Measurements from ENCODE around the gene CC2D2B.
"Not testable (repeated sequence)": the region's sequence is repeated elsewhere in the genome, so short reads cannot be mapped to it uniquely, and the experiment has no call there.

CC2D2B gene

DNA sequence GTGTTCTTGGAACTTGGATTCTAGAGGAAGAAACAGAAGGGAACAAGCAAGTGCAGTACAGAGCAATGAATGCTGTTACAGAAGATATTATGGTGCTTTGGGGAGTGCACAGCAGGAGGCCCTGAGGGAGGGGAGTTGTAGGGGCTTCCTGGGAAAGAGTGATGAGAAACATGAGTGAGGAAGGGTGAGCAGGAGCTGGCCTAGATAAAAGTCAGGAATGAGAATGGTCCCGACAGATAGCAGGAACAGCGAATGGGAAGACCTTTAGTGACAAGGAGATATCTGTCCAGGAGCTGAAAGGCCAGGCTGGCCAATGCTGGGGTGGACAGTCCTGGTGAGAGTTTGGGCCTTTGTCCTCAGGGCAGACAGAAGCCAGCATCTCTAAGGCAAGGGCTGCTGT is 115.0 kb downstream of the CC2D2B start:
- no peak for DNase-seq

DNA sequence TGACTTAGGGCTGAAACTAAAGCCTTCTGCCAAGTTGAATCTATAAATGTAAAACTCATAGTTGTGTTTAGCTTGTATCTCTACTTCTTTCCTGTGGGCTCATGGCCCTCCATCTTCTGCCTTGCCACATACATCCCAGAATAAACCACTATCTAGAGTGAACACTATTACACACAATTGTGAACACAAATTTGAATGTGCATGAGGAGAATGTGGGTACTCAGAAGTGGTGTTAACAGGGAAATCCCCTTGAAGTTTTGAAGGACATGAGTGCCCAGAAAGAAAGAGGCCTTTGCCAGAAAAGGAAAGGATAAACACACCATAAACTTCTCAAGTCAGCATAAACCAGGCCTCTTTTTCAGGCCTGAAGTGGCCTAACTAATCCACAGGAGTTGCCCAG is 115.4 kb downstream of the CC2D2B start:
- no peak for DNase-seq

DNA sequence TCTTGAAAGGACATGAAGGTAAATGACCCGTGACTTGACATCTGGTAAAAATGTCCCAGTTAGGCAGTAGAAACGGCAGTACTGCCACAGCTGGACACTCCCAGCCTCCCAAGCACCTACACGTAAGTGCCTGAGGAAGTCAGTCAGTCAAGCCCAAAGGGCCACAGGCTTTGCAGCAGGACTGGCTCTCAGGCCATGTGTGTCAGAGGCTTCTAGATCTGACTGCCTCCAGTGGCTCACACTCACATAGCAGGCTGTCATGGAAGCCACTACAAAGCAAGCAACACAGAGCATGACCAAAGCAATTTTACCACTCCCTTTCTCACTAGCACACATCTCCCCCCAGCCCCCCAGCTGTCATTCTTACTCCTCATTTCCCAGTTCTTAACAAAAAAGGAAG is 117.8 kb downstream of the CC2D2B start:
- peak; percentile 2 for DNase-seq

DNA sequence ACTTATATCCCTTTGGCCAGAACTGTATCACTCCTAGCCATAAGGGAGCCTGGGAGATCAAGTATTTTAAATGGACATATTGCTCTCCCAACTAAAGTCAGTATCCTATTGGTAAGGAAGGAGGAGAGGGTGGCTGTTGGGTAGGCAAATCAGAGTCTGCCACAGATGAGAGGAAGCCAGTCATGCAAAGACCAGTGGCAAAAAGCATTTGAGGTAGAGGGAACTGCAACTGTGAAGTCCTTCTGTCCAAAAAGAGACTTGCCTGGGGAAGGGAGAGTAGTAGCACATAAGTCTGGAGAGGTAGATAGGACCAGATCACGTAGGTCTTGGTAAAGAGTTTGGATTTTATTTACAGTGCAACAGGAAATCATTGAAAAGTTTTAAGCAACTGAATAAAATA is 126.8 kb downstream of the CC2D2B start:
- no peak for DNase-seq

DNA sequence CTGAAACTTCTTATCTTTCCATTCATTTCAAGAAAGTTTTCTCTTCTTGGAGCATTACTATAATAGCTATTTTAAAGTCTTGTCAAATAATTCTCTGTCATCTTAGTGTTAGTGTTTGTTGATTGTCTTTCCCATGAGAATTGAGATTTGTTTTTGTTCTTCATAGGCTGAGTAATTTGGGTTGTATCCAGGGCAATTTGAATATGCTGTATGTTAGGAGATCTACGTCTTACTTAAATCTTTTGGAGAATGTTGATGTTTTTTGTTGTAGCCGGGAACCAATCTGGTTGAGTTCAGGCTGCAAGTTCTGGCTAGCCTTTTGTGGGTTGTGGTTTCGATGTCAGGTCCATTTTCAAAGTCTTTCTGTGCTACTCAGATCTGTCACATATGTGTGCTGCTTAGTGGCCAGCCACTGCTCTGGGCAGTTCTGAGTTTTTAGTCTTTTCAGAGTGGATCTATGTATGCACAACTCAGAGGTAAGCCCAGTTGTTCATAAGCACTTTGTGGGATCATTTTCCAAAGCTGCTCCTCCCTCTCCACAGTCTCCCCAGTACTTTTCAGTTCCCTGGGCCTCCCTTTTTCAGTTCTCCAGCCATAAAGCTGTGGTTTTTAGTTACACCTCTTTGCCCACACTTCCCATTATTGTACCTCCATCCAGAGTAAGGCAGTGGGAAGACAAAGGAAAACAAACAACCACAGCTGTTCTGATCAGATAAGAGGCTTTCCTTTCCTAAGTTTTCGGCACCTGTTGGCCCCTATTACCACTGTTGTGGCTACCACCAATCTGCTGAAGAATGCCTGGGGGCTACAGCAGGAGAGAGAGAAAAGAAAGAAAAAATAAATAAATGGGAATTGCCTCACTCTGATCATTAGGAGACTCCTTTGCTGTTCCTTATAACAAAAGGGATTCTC is 131.0 kb downstream of the CC2D2B start:
- no peak for DNase-seq

DNA sequence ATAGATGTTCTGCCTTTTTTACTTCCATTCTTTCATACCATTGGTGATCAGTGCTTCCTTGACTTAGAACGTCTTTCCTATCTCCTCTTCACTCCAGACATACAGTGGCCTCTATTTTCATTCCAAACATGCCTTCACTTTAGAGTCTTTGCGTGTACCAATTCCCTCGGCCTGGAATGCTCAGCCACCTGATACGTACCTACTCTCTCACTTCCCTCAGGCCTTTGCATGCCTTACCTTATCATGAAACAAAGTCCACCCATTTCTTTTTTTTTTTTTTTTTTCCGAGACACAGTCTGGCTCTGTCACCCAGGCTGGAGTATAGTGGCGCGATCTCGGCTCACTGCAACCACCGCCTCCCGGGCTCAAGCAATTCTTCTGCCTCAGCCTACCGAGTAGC is 133.4 kb downstream of the CC2D2B start:
- DNase-seq = no peak

DNA sequence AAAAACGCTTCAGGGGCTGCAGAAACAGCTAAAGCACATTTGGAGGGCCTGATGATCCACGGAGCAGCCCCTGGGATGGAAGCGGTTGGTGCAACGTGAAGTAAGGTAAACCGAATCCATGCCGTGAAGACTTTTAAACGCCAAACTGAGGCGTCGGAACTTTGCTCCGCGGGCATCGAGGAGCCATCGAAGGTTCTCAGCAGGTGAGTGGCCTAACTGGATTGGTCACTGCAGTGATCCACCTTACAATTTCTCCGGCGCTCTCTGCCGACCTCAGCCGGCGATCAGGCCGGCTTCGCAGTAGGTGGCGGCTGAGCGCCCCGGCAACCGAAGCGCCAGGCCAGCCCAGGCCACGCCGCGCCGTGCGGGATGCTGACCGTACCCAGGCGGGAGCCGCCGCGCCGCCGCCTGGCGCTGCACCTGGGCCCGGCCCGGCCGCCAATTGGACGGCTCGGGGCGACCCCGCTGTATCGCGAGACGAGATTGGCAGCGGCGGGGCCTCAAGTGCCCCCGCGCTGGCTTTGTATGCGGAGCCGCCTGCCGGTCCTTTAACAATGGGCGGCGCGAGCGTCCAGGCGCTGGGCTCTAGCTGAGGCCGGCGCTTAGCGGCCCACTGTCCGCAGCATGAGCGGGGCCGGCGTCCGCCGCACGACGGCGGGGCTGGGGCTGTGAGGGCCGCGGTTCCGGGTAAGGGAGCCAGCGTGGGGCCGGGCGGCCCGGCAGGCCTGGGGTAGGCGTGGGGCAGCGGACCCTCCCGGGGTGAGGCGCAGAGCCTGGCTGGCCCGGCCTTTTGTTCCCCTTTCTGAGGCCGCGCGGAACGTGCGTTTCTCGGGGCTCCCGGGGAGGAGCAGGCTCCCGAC is 135.5 kb downstream of the CC2D2B start, which contains the start of gene CCNJ:
TSS of gene CCNJ (plus strand) at position 551 of the 860 bp plus-strand sequence. CDS start 811 bp downstream, outside the sequence.
- DNase-seq = peak; percentile 84

DNA sequence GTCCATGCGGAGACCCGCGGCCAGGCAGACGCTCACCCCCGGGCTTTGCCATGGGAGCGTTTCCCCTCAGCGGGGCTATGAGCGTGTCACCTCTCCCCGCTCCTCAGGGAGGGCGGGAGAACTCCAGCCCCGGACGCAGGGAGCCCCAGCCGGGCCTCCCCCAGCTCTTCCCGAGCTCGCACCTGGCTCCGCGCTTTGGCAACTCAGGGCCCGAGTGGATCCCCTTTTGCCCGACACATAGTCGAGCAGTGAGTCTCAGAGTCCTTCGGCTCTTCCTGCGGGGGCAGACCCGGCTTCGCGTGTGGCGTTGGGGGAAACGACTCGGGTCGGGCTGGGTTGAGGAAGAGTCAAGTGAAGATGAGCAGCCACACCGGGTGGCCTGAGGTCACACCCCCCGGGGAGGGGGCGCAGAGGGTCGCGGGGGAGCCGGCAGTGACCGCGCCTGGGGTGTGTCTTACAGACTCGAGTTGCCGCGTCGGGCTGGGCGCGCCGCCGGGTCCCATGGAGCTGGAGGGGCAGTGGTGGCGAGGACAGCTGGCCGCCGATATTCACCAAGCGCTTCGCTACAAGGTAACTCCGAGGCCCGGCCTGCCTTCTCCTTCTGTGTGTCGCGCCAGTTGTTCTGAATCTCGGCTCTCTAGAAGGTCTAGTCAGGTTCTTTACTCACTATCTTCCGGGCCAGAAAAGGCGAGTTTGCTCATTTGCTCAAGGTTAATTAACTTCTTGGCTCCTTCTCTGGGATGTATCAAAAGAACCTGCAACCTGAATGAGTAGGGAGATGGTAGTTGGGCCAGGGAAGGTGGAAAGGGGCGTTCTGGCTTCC is 136.3 kb downstream of the CC2D2B start:
- peak; percentile 29 for DNase-seq

DNA sequence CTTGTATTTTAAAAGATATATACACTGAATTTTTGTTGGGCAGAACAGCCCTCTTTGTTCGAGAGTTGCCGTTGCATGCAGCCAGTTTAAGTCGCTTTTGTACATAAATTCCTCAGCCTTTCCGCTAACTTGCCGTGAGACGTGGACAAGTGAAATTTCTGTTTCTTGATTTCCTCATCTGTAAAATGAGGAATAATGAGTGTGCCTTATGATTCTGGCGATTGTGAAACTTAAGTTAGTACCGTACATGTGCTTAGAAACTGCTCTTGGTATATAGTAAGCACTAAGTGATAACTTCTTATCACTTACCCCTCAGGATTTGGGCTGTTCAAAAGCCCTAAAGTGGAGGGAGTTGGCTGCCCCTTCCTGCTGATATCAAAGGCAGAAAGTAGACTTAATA is 137.0 kb downstream of the CC2D2B start:
- DNase-seq = no peak

DNA sequence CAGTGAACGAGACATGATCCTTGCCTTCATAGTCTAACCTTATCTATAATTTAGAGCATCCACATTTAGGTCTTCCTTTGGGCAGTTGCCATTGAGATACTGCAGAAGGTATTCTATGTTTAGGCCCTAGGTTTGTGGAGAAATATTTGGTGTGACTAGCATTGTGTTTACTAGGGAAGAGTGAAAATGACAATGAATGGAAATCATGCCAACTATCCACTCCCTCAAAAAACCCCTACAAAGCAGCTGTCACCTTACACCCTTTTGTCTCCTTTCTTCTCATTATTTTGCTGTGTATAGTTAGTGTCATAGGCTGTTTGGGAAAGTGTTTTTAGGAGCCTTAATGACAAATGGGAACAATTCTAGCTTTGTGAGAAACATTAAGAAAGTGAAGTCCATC is 138.8 kb downstream of the CC2D2B start:
- DNase-seq = no peak

DNA sequence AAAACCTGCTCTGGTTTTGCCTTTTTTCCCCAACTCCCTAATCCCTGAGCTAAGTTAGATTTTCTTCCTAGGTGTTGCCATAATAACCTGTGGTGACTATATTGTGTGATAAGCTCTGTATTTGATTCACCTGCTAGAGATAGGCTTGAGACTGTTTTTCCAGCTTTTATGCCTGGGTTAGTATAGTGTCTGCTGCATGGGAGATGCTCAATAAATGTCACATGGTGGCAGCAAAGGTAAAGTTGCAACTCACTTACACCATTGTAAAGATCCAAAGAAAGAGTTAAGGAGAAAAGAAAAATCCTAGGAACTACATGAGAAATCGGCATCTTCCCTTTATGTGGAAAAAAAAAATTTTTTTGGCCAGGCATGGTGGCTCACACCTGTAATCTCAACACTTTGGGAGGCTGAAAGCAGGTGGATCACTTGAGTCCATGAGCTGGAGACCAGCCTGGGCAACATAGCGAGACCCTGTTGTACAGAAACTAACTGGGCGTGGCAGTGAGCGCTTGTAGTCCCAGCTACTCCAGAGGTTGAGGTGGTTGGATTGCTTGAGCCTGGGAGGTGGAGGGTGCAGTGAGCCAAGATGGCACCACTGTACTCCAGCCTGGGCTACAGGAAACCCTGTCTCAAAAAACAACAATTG is 139.4 kb downstream of the CC2D2B start:
- DNase-seq = no peak

DNA sequence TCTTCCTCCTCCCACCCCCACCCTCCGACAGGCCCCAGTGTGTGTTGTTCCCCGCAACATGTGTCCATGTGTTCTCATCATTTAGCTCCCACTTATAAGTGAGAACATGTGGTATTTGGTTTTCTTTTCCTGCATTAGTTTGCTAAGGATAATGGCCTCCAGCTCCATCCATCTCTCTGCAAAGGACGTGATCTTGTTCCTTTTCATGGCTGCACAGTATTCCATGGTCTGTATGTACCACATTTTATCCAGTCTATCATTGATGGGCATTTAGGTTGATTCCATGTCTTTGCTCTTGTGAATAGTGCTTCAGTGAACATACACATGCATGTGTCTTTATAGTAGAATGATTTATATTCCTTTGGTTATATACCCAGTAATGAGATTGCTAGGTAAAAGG is 140.2 kb downstream of the CC2D2B start:
- not testable (repeated sequence) for DNase-seq

DNA sequence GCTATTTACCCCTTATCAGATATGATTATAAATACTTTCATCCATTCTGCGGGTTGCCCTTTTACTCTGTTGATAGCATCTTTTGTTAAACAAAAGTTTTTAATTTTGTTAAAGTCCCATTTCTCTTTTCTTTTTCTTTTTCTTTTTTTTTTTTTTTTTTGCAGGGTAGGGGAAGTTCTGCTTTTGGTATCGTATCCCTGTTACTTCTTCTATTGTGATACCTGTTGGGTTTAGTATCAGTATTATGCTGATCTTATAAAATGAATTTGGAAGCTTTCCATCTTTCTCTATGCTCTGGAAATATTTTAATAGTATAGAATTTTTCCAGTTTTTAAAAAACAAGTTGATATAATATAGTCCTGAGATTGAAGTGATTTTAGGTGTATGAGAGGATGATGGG is 141.6 kb downstream of the CC2D2B start:
- DNase-seq = no peak

DNA sequence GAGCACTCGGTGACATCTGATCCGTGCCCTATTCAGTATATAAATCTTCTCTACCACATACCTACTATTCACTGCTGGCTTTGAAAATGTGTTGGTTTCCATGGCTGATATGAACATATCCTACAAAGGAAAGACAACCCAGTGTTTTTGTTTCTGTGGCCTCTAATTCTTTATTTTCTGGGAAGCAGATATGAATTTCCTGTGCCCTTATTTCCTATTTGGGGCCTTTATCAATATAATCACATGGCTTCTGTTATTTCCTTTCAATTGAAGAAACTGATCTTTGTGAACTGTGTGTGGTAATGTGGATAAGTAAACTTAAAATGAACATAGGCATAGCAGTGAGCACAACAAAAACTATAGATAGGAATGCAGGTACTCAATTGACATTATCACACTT is 146.2 kb downstream of the CC2D2B start:
- DNase-seq = no peak

DNA sequence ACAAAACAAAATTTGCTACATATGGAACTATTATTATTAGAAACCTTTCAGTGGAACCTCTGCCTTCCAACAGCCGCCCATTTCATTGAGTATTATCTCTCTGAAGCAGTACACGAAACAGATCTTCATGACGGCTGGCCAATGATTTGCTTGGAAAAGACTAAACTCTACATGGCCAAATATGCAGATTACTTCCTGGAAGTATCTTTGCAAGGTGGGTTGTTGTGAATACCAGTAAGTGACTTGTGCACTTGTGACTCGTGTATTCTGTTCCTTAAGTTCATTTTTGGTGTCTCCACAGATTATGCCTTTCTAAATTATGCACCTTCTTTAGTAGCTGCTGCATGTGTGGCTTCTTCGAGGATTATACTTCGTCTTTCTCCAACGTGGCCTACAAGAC is 149.0 kb downstream of the CC2D2B start:
- DNase-seq = no peak

DNA sequence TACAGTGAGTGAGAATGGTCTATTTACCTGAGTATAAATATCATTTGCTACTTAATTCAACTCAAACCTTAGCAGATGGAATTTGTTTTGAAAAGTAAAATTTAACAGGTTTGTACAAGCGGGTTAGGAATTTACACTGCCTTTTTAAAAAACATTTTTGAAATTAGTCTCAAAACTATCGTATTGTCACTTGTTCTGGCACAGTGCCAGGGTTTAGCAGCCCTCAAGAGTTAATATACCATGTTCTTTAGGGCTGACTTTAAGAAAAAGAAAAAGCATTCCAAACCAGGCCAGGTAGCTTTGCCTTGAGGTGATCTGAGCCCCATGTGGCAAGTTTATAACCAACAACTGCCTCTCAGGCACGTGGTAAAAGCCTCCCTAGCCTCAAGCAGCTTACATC is 153.5 kb downstream of the CC2D2B start:
- no peak for DNase-seq

DNA sequence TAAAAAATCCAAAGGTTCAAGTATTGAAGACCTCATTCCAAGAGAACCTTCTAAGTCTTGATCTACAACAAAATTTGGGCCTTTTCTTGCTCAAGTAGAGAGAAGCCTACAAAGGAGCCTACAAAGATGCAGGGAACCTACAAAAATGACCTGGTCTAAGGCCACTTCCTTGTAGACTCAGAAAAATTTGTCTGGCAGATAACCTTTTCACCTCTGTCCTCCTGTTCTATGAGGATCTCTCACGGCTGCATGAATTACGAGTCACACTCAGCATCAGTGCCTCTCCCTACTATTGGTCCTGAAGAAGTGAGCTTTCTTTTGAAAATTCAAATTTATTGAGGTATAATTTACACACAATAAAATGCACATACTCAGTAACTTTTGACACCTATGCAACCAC is 164.9 kb downstream of the CC2D2B start:
- no peak for DNase-seq

DNA sequence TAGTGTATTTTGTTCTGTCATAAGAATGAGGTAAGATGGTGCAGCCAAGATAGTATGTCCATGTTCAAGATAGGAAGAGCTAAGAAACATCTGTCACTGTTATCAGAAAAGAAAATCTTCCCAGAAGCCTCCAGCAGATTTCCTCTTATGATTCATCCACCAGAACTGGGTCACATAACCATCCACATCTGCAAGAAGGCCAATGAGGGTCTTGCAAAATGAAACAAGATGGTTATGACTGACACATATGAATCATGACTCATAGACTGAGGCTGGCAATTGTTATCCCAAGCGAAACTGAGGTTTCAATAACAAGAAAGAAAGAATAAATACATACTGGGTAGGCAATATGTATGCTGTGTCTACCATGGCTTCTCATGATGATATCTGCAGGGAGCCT is 165.9 kb downstream of the CC2D2B start:
- no peak for DNase-seq

DNA sequence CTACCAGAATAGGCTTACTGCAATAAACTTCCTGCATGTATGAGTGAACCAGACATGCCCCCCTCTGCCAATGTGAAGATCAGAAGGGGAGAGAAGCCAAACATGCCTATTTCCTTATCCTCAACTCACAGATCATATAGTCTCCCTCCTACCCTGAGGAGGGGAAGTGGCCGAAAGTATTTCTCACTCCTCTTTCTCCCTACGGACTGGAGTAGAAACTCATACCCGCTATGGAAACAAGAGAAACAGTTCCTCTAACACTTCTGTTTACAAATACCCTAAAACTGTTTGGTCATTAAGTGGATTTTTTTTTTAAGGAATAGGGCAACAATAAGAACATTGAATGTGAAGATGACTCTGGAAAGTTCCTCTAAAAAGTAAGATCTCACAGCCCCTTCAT is 167.0 kb downstream of the CC2D2B start:
- no peak for DNase-seq

DNA sequence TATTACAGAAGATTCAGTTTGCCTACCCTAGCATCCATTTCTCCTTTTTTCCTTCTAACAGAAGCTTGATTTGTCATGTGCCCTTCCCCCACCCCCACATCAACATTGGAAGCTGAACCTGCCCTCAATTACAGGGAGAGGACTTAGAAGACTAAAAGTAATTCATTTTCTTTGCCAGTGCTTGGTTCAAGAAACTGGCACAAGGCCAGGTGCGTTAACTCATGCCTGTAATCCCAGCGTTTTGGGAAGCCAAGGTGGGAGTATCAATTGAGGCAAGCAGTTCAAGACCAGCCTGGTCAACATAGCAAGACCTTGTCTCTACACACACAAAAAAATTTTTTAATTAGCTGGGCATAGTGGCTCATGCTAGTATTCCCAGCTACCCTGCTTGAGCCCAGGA is 168.2 kb downstream of the CC2D2B start:
- no peak for DNase-seq

DNA sequence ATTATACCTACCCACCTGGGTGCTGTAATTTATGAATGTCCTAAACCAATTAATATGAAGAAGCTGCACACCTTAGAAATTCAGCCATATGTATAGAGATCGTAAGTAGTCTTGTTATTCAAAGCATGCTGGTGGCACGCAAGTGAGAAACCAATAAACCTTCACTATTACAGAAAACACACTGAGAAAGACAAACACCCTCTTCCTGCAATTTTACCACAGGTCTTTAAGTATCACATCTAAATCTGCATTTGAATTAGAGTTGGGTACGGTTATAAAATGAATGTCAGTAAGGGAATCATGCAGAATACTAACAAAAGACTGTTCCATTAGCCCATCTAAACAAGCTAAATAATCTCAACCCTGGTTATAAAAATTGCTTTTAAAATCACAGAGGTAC is 169.4 kb downstream of the CC2D2B start:
- DNase-seq = no peak

DNA sequence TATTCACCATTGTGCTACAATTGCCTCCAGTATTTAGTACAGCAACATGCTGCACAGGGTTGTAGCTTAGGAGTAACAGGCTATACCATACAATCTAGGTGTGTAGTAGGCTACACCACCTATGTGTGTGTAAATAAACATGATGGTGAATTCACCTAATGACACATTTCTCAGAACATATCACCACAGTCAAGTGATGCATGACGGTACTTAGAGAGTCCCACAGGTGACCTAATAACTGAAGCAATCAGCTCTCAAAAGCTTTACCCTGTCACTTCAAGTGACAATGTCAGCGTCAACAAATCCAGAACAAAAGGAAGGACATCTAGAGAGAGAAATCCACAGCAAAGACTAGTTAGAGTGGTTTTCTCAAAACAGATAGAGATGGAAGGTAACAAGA is 174.4 kb downstream of the CC2D2B start:
- DNase-seq = no peak
